Measurements from ENCODE around the gene HNRNPLL.
A peak's percentile ranks its signal among the peaks of the same experiment; 100 is the strongest.

Gene HNRNPLL

GRCh38 chr2:38580115-38580636 lies 22.6 kb downstream of the HNRNPLL start:
- no peak for ATAC-seq
- no peak for TF ChIP-seq ZNF565 (CRISPR knock-in tag; conservative IDR thresholded peaks at IDR 0.05; ENCODE audit: low read depth)

GRCh38 chr2:38578832-38579231 lies 23.9 kb downstream of the HNRNPLL start:
- ATAC-seq: no peak
- TF ChIP-seq ISL1 (CRISPR knock-in tag; IDR thresholded peaks at IDR 0.05) (0 out of 2 replicates have a peak, but pooled peaks have one; percentile 9), PPARA (CRISPR knock-in tag; IDR thresholded peaks at IDR 0.05; ENCODE audit: borderline replicate concordance) (no peak)

GRCh38 chr2:38574278-38574677 lies 28.4 kb downstream of the HNRNPLL start:
- ATAC-seq: no peak
- TF ChIP-seq ZFP3 (CRISPR knock-in tag; IDR thresholded peaks at IDR 0.05): no peak
- TF ChIP-seq GLIS3 (CRISPR knock-in tag; IDR thresholded peaks at IDR 0.05): no peak
- no peak for TF ChIP-seq TOX (CRISPR knock-in tag; IDR thresholded peaks at IDR 0.05; ENCODE audit: borderline replicate concordance)
- TF ChIP-seq ZFP30 (CRISPR knock-in tag; IDR thresholded peaks at IDR 0.05): no peak
- TF ChIP-seq RARB (CRISPR knock-in tag; IDR thresholded peaks at IDR 0.05): no peak
- no peak for TF ChIP-seq CREB5 (CRISPR knock-in tag; IDR thresholded peaks at IDR 0.05; ENCODE audit: low read depth)
- TF ChIP-seq ZC3H10 (CRISPR knock-in tag; IDR thresholded peaks at IDR 0.05): no peak
- no peak for TF ChIP-seq TCF4 (CRISPR knock-in tag; IDR thresholded peaks at IDR 0.05; ENCODE audit: borderline replicate concordance)
- TF ChIP-seq ESRRG (CRISPR knock-in tag; IDR thresholded peaks at IDR 0.05): no peak
- no peak for TF ChIP-seq TSHZ2 (CRISPR knock-in tag; IDR thresholded peaks at IDR 0.05)
- no peak for TF ChIP-seq ZNF565 (CRISPR knock-in tag; conservative IDR thresholded peaks at IDR 0.05; ENCODE audit: low read depth)
- TF ChIP-seq ZNF70 (CRISPR knock-in tag; IDR thresholded peaks at IDR 0.05): no peak
- no peak for TF ChIP-seq CSDC2 (CRISPR knock-in tag; IDR thresholded peaks at IDR 0.05)
- no peak for TF ChIP-seq OSR1 (CRISPR knock-in tag; IDR thresholded peaks at IDR 0.05)
- no peak for TF ChIP-seq ISL1 (CRISPR knock-in tag; IDR thresholded peaks at IDR 0.05)
- TF ChIP-seq CSRNP3 (CRISPR knock-in tag; IDR thresholded peaks at IDR 0.05): no peak

GRCh38 chr2:38572167-38572566 lies 30.6 kb downstream of the HNRNPLL start:
- no peak for ATAC-seq
- no peak for TF ChIP-seq TSHZ2 (CRISPR knock-in tag; IDR thresholded peaks at IDR 0.05)
- TF ChIP-seq ZC3H10 (CRISPR knock-in tag; IDR thresholded peaks at IDR 0.05): no peak
- no peak for TF ChIP-seq ESRRG (CRISPR knock-in tag; IDR thresholded peaks at IDR 0.05)
- no peak for TF ChIP-seq CSDC2 (CRISPR knock-in tag; IDR thresholded peaks at IDR 0.05)
- no peak for TF ChIP-seq CSRNP3 (CRISPR knock-in tag; IDR thresholded peaks at IDR 0.05)
- no peak for TF ChIP-seq ZFP30 (CRISPR knock-in tag; IDR thresholded peaks at IDR 0.05)
- no peak for TF ChIP-seq ZNF565 (CRISPR knock-in tag; conservative IDR thresholded peaks at IDR 0.05; ENCODE audit: low read depth)
- no peak for TF ChIP-seq ZFP3 (CRISPR knock-in tag; IDR thresholded peaks at IDR 0.05)
- TF ChIP-seq CREB5 (CRISPR knock-in tag; IDR thresholded peaks at IDR 0.05; ENCODE audit: low read depth): no peak
- no peak for TF ChIP-seq ZNF70 (CRISPR knock-in tag; IDR thresholded peaks at IDR 0.05)
- no peak for TF ChIP-seq PPARA (CRISPR knock-in tag; IDR thresholded peaks at IDR 0.05; ENCODE audit: borderline replicate concordance)
- TF ChIP-seq PATZ1 (CRISPR knock-in tag; IDR thresholded peaks at IDR 0.05; ENCODE audit: borderline replicate concordance): no peak
- no peak for TF ChIP-seq TCF4 (CRISPR knock-in tag; IDR thresholded peaks at IDR 0.05; ENCODE audit: borderline replicate concordance)
- TF ChIP-seq POU6F1 (CRISPR knock-in tag; IDR thresholded peaks at IDR 0.05; ENCODE audit: borderline replicate concordance, low read depth): no peak
- TF ChIP-seq TOX (CRISPR knock-in tag; IDR thresholded peaks at IDR 0.05; ENCODE audit: borderline replicate concordance): no peak
